Trophoblast cell (in vitro differentiated cells and primary cell): ENCODE data around the gene DNAH3.

Source experiments
- DNase-seq, 2 donors: peaks; one replicate each; pipeline ENCODE4 v3.0.0-alpha.2; 2016
- H2AFZ ChIP-seq: 2 replicates; pipeline ENCODE4 v1.6.1; 2013; ENCODE audit warnings: low read length, moderate library complexity, mild to moderate bottlenecking; ENCODE audit not compliant: insufficient read depth, poor library complexity
- H2AK5ac ChIP-seq: 2 replicates; pipeline ENCODE4 v1.6.1; 2013; ENCODE audit warnings: mild to moderate bottlenecking, low read length
- H2BK120ac ChIP-seq: 2 replicates; pipeline ENCODE4 v1.6.1; 2013; ENCODE audit warnings: low read length, mild to moderate bottlenecking, moderate library complexity; ENCODE audit not compliant: insufficient read depth, poor library complexity
- H2BK12ac ChIP-seq: 2 replicates; pipeline ENCODE4 v1.6.1; 2013; ENCODE audit warnings: mild to moderate bottlenecking, low read length, moderate library complexity
- H2BK5ac ChIP-seq: 2 replicates; pipeline ENCODE4 v1.6.1; 2013; ENCODE audit warnings: low read length, low read depth, moderate library complexity, mild to moderate bottlenecking; ENCODE audit not compliant: poor library complexity
- H3K14ac ChIP-seq: 2 replicates; pipeline ENCODE4 v1.6.1; 2013; ENCODE audit warnings: mild to moderate bottlenecking, low read length
- H3K18ac ChIP-seq: 2 replicates; pipeline ENCODE4 v1.6.1; 2013; ENCODE audit warnings: mild to moderate bottlenecking, low read length
- H3K23ac ChIP-seq: 2 replicates; pipeline ENCODE4 v1.6.1; 2013; ENCODE audit warnings: low read length
- H3K27ac ChIP-seq: 2 replicates; pipeline ENCODE4 v1.5.1; 2013; ENCODE audit warnings: low read depth, mild to moderate bottlenecking, inconsistent platforms, low read length, moderate library complexity
- H3K27me3 ChIP-seq: 2 replicates; pipeline ENCODE4 v1.6.1; 2013; ENCODE audit warnings: inconsistent platforms, mild to moderate bottlenecking, low read length, moderate library complexity; ENCODE audit not compliant: insufficient read depth
- H3K36me3 ChIP-seq, 2 experiments: 1 replicate in 1 of 2; 2 replicates in 1 of 2; pipeline ENCODE4 v1.6.1; 2013; ENCODE audit warnings: low read length in 2 of 2, mild to moderate bottlenecking in 2 of 2, moderate library complexity in 1 of 2; ENCODE audit not compliant: insufficient read depth in 2 of 2, control insufficient read depth in 1 of 2
- H3K4ac ChIP-seq: 2 replicates; pipeline ENCODE4 v1.6.1; 2013; ENCODE audit warnings: low read depth, mild to moderate bottlenecking, low read length, moderate library complexity
- H3K4me1 ChIP-seq, 2 experiments: 1 replicate in 1 of 2; 2 replicates in 1 of 2; pipeline ENCODE4 v1.6.1; 2013; ENCODE audit warnings: low read length in 2 of 2, mild to moderate bottlenecking in 2 of 2, moderate library complexity in 1 of 2; ENCODE audit not compliant: insufficient read depth in 2 of 2, control insufficient read depth in 1 of 2
- H3K4me2 ChIP-seq: 2 replicates; pipeline ENCODE4 v1.6.1; 2013; ENCODE audit warnings: inconsistent platforms, mild to moderate bottlenecking, low read length, moderate library complexity
- H3K4me3 ChIP-seq: 2 replicates; pipeline ENCODE4 v1.5.1; 2013; ENCODE audit warnings: mild to moderate bottlenecking, low read depth, low read length, inconsistent platforms
- H3K79me1 ChIP-seq: one replicate; pipeline ENCODE4 v1.6.1; 2013; ENCODE audit warnings: low read length
- H3K79me2 ChIP-seq: 2 replicates; pipeline ENCODE4 v1.6.1; 2013; ENCODE audit warnings: low read length, mild to moderate bottlenecking; ENCODE audit not compliant: control insufficient read depth, insufficient read depth, poor library complexity
- H3K9ac ChIP-seq: 2 replicates; pipeline ENCODE4 v1.6.1; 2013; ENCODE audit warnings: mild to moderate bottlenecking, low read length
- H3K9me3 ChIP-seq: 2 replicates; pipeline ENCODE4 v1.6.1; 2013; ENCODE audit warnings: low read depth, mild to moderate bottlenecking, control low read depth, inconsistent platforms, low read length; ENCODE audit not compliant: insufficient read depth
- H4K12ac ChIP-seq: 2 replicates; pipeline ENCODE4 v1.6.1; 2013; ENCODE audit warnings: low read depth, mild to moderate bottlenecking, low read length, moderate library complexity
- H4K8ac ChIP-seq: 2 replicates; pipeline ENCODE4 v1.6.1; 2013; ENCODE audit warnings: low read depth, mild to moderate bottlenecking, low read length, moderate library complexity
- H4K91ac ChIP-seq: one replicate; pipeline ENCODE4 v1.6.1; 2013; ENCODE audit warnings: low read depth, mild to moderate bottlenecking, low read length, moderate library complexity
- WGBS: extraction: QIAGEN DNeasy Blood & Tissue Kit; methylation state at CpG from one replicate; pipeline ENCODE4 v1.1.7; 2013; ENCODE audit warnings: missing lambda C conversion rate; ENCODE audit not compliant: insufficient read length, insufficient coverage; ENCODE audit errors: extremely low coverage; 5-methylcytosine and 5-hydroxymethylcytosine counted together

Gene DNAH3

GRCh38 chr16:21081329-21081728, 69.3 kb downstream of the DNAH3 start:
- DNase-seq: no peak

GRCh38 chr16:21078563-21078962, 72.1 kb downstream of the DNAH3 start:
- Histone ChIP-seq H3K14ac (no peak overlapping the region), H2BK5ac (no peak overlapping the region), H2AFZ (no peak overlapping the region), H3K36me3 (no peaks in the 10 kb centered on the region), H2BK12ac (no peak overlapping the region), H3K4ac (no peak overlapping the region), H4K12ac (no peak overlapping the region), H3K4me3 (no peak overlapping the region), H3K9ac (no peak overlapping the region), H3K79me2 (no peaks in the 10 kb centered on the region), H3K4me1 (no peaks in the 10 kb centered on the region), H2BK120ac (no peak overlapping the region), H3K27ac (no peak overlapping the region), H3K79me1 (no peaks in the 10 kb centered on the region), H3K18ac (no peak overlapping the region), H3K27me3 (no peaks in the 10 kb centered on the region), H3K4me2 (no peak overlapping the region), H3K9me3 (no peaks in the 10 kb centered on the region), H4K8ac (no peak overlapping the region), H2AK5ac (no peak overlapping the region), H4K91ac (no peak overlapping the region), H3K23ac (no peak overlapping the region)
- DNase-seq: no peak

More at GRCh38 chr16:21081329-21081728, 69.3 kb downstream of the DNAH3 start:
- no peak overlapping the region for H2AK5ac ChIP-seq
- no peaks in the 10 kb centered on the region for H3K36me3 ChIP-seq
- no peak overlapping the region for H2BK120ac ChIP-seq
- H3K4ac ChIP-seq: no peak overlapping the region
- H3K23ac ChIP-seq: no peak overlapping the region
- H3K4me3 ChIP-seq: no peak overlapping the region
- no peak overlapping the region for H3K4me2 ChIP-seq
- H3K9me3 ChIP-seq: no peaks in the 10 kb centered on the region
- no peak overlapping the region for H3K18ac ChIP-seq
- H3K79me1 ChIP-seq: no peaks in the 10 kb centered on the region
- no peak overlapping the region for H2AFZ ChIP-seq
- no peak overlapping the region for H3K27ac ChIP-seq
- no CpG with 5 or more reads among the region's 8 CpGs for WGBS
- no peaks in the 10 kb centered on the region for H3K79me2 ChIP-seq
- no peak overlapping the region for H3K14ac ChIP-seq
- H3K27me3 ChIP-seq: no peaks in the 10 kb centered on the region
- H4K91ac ChIP-seq: no peak overlapping the region
- no peak overlapping the region for H3K9ac ChIP-seq
- no peaks in the 10 kb centered on the region for H3K4me1 ChIP-seq
- H4K12ac ChIP-seq: no peak overlapping the region
- no peak overlapping the region for H2BK12ac ChIP-seq
- no peak overlapping the region for H2BK5ac ChIP-seq
- no peak overlapping the region for H4K8ac ChIP-seq

- Histone ChIP-seq H2AFZ (no peak overlapping the region), H4K12ac (no peak overlapping the region), H3K4ac (no peak overlapping the region), H3K14ac (no peak overlapping the region), H3K27me3 (no peaks in the 10 kb centered on the region), H4K8ac (no peak overlapping the region), H3K36me3 (no peaks in the 10 kb centered on the region), H3K27ac (no peak overlapping the region), H3K9me3 (no peaks in the 10 kb centered on the region), H2BK120ac (no peak overlapping the region), H2AK5ac (no peak overlapping the region), H3K9ac (no peak overlapping the region), H3K4me1 (no peaks in the 10 kb centered on the region), H3K18ac (no peak overlapping the region), H3K23ac (no peak overlapping the region), H2BK12ac (no peak overlapping the region), H3K4me3 (no peak overlapping the region), H3K79me2 (no peaks in the 10 kb centered on the region), H3K4me2 (no peak overlapping the region), H4K91ac (no peak overlapping the region), H3K79me1 (no peaks in the 10 kb centered on the region), H2BK5ac (no peak overlapping the region)
- no peak for DNase-seq
- WGBS: no CpG with 5 or more reads among the region's 3 CpGs
Measured at GRCh38 chr16:21076186-21076883, 74.3 kb downstream of the DNAH3 start.

- H2BK5ac ChIP-seq: no peak overlapping the region
- no peak overlapping the region for H3K4ac ChIP-seq
- no peaks in the 10 kb centered on the region for H3K36me3 ChIP-seq
- H3K4me1 ChIP-seq: no peaks in the 10 kb centered on the region
- H2BK12ac ChIP-seq: no peak overlapping the region
- H2BK120ac ChIP-seq: no peak overlapping the region
- H4K8ac ChIP-seq: no peak overlapping the region
- no peak overlapping the region for H3K9ac ChIP-seq
- H2AK5ac ChIP-seq: no peak overlapping the region
- H3K27me3 ChIP-seq: no peaks in the 10 kb centered on the region
- H3K9me3 ChIP-seq: no peaks in the 10 kb centered on the region
- DNase-seq: no peak
- no peak overlapping the region for H3K4me2 ChIP-seq
- H3K14ac ChIP-seq: no peak overlapping the region
- H3K79me1 ChIP-seq: no peaks in the 10 kb centered on the region
- H2AFZ ChIP-seq: no peak overlapping the region
- no peak overlapping the region for H3K23ac ChIP-seq
- no peak overlapping the region for H3K4me3 ChIP-seq
- WGBS: no CpG with 5 or more reads among the region's 7 CpGs
- H3K79me2 ChIP-seq: no peaks in the 10 kb centered on the region
- no peak overlapping the region for H4K91ac ChIP-seq
- H3K27ac ChIP-seq: no peak overlapping the region
- no peak overlapping the region for H4K12ac ChIP-seq
- no peak overlapping the region for H3K18ac ChIP-seq
Measured at GRCh38 chr16:21075252-21075651, 75.4 kb downstream of the DNAH3 start.
